Measurements from ENCODE around the gene NFIX. TPM values are rescaled to one million over a fixed set of nuclear protein-coding genes. Genes with fewer than 3 reads are reported as not detected.
A peak's percentile ranks its signal among the peaks of the same experiment; 100 is the strongest.

Gene NFIX
- total and polyA plus RNA-seq, 2 of the 13 experiments (the other 11 are each of a cell fraction or from before 2014, with no cell fraction given) = 3.4 to 5.4 TPM

- no peak for TF ChIP-seq ZBTB46 (CRISPR knock-in tag; IDR thresholded peaks at IDR 0.05; ENCODE audit: borderline replicate concordance)
- TF ChIP-seq JUND (CRISPR knock-in tag; IDR thresholded peaks at IDR 0.05) = no peak
- TF ChIP-seq BORCS8-MEF2B (CRISPR knock-in tag; IDR thresholded peaks at IDR 0.05) = peak; percentile 51; the same call in 1 of the 2 replicates
- no peak for TF ChIP-seq ZNF407 (CRISPR knock-in tag; IDR thresholded peaks at IDR 0.05; ENCODE audit: not compliant biosample characterization)
- no peak for TF ChIP-seq ZNF276 (CRISPR knock-in tag; IDR thresholded peaks at IDR 0.05; ENCODE audit: low read depth)
- no peak for TF ChIP-seq ATRX (CRISPR knock-in tag; IDR thresholded peaks at IDR 0.05; ENCODE audit: borderline replicate concordance)
- TF ChIP-seq ZNF652 (CRISPR knock-in tag; IDR thresholded peaks at IDR 0.05; ENCODE audit: borderline replicate concordance, low read depth) = no peak; the same call in 1 of the 2 replicates
- no peak for TF ChIP-seq BATF2 (CRISPR knock-in tag; IDR thresholded peaks at IDR 0.05)
- no peak for TF ChIP-seq TRAFD1 (CRISPR knock-in tag; IDR thresholded peaks at IDR 0.05; ENCODE audit: borderline replicate concordance)
- peak; percentile 37; the same call in 1 of the 2 replicates for TF ChIP-seq ZNF225 (CRISPR knock-in tag; IDR thresholded peaks at IDR 0.05)
- no peak; the same call in 1 of the 2 replicates for TF ChIP-seq PPARG (CRISPR knock-in tag; conservative IDR thresholded peaks at IDR 0.05)
- peak; percentile 31; the same call in 1 of the 2 replicates for TF ChIP-seq ZNF563 (CRISPR knock-in tag; IDR thresholded peaks at IDR 0.05)
- TF ChIP-seq ATF3 (CRISPR knock-in tag; IDR thresholded peaks at IDR 0.05) = no peak
These were observed 30.1 kb upstream of the NFIX start (continued) for GRCh38 chr19:12965017-12965811.
